ELF-1 (cell line): Measurements from ENCODE around the gene ZNF579.

Experiments used
- DNase-seq: peaks from one replicate; pipeline ENCODE4 v3.0.0-alpha.2; 2016; ENCODE audit warnings: low read depth, low spot score

Gene ZNF579

GRCh38 chr19:55580628-55581144 lies at the start of gene ZNF579:
Gene ZNF579 (minus strand): TSS chr19:55580848. CDS start chr19:55579639, 1,209 bp downstream.
- peak; percentile 85 for DNase-seq

GRCh38 chr19:55626350-55626749 lies 45.7 kb upstream of the ZNF579 start:
- DNase-seq, result no peak

GRCh38 chr19:55625004-55625326 lies 44.3 kb upstream of the ZNF579 start:
- no peak for DNase-seq

- DNase-seq, result peak; percentile 89
Measured at GRCh38 chr19:55624109-55625003, 43.7 kb upstream of the ZNF579 start, which contains the start of gene ZNF784. Gene ZNF784 (minus strand): TSS chr19:55624566. CDS start chr19:55624561, 5 bp downstream.

- DNase-seq, result no peak
Measured at GRCh38 chr19:55623561-55623960, 42.9 kb upstream of the ZNF579 start.

- DNase-seq, result no peak
Measured at GRCh38 chr19:55623130-55623529, 42.5 kb upstream of the ZNF579 start.

GRCh38 chr19:55622242-55622969 lies 41.8 kb upstream of the ZNF579 start:
- DNase-seq, result no peak

DNA sequence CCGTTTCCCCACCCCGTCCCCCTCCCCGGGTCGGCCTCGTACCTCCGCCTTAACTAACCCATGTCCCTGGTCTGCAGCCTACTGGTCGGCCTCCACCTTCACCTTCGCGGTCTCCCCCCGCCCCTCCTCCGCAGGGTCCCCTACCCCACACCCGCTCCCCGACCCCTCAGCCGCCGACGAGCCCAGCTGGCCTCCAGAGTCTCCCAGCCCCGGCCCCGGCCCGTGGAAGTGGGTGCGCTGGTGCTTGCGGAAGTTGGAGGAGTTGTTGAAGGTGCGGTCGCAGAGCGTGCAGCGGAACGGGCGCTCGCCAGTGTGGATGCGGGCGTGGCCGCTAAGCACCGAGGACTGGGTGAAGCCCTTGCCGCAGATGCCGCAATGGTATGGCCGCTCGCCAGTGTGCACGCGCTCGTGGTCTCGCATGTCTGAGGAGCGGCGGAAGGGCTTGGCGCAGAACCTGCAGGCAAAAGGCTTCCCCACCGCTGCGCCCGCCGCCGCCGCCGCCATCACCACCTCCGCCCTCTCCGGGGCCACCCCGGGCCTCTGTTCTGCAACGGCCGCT lies 41.1 kb upstream of the ZNF579 start:
- DNase-seq, result no peak

- DNase-seq, result no peak
Measured at GRCh38 chr19:55621205-55621672, 40.6 kb upstream of the ZNF579 start.

DNA sequence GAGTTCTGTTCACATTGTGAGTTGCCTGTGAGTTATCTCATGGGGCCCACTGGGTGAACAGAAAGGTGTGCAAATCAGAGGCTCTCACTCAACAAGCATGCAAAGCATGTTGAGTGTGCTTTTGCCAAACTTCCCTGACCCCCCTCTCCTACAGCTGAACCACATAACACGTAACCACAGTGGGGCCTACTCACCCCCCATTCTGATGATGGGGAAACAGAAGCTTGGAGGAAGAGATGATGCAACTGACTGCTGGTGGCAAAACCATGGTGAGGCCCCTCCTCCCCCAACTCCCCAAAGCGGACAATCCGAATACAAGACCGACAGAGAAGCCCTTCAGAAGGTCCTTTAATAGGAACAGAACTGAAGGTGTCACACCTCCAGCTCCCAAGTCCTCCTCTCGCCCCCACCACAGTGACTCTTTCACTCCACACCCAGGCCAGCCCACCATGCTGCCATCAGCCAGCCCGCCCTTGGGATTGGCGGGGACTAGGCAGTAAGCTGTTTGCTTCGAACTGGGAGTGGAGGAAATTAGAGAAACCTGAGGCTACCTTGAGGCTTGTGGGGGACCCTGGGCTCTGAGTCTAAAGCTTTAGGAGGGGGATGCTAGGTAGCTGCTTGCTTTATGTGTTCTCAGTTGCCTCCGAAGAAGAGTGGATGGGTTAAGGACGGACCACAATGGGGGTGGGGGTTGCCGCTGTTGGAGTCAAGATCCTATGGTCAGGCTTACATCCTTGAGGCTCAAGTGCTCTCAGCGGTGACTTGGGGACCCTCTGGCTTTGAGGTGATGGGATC lies 40.0 kb upstream of the ZNF579 start:
- DNase-seq, result no peak

GRCh38 chr19:55619286-55619685 lies 38.6 kb upstream of the ZNF579 start:
- DNase-seq, result no peak

GRCh38 chr19:55618426-55618825 lies 37.8 kb upstream of the ZNF579 start:
- DNase-seq, result no peak

- no peak for DNase-seq
Measured at GRCh38 chr19:55617426-55617825, 36.8 kb upstream of the ZNF579 start.

- DNase-seq, result no peak
Measured at GRCh38 chr19:55616395-55616875, 35.8 kb upstream of the ZNF579 start.

DNA sequence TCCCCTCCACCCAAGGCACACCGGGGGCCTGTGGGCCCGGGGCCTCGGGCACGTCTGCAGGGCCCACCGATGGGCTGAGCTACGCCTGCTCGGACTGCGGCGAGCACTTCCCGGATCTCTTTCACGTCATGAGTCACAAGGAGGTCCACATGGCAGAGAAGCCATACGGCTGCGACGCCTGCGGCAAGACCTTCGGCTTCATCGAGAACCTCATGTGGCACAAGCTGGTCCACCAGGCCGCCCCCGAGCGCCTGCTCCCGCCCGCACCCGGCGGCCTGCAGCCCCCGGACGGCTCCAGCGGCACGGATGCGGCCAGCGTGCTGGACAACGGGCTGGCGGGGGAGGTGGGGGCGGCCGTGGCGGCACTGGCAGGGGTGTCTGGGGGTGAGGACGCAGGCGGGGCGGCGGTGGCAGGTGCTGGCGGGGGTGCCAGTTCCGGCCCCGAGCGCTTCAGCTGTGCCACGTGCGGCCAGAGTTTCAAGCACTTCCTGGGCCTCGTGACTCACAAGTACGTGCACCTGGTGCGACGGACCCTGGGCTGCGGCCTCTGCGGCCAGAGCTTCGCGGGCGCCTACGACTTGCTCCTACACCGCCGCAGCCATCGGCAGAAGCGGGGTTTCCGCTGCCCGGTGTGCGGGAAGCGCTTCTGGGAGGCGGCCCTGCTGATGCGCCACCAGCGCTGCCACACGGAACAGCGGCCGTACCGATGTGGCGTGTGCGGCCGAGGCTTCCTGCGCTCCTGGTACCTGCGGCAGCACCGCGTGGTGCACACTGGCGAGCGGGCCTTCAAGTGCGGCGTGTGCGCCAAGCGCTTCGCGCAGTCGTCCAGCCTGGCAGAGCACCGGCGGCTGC lies 35.1 kb upstream of the ZNF579 start:
- DNase-seq, result no peak

GRCh38 chr19:55614711-55615542 lies 34.3 kb upstream of the ZNF579 start:
- no peak for DNase-seq

DNA sequence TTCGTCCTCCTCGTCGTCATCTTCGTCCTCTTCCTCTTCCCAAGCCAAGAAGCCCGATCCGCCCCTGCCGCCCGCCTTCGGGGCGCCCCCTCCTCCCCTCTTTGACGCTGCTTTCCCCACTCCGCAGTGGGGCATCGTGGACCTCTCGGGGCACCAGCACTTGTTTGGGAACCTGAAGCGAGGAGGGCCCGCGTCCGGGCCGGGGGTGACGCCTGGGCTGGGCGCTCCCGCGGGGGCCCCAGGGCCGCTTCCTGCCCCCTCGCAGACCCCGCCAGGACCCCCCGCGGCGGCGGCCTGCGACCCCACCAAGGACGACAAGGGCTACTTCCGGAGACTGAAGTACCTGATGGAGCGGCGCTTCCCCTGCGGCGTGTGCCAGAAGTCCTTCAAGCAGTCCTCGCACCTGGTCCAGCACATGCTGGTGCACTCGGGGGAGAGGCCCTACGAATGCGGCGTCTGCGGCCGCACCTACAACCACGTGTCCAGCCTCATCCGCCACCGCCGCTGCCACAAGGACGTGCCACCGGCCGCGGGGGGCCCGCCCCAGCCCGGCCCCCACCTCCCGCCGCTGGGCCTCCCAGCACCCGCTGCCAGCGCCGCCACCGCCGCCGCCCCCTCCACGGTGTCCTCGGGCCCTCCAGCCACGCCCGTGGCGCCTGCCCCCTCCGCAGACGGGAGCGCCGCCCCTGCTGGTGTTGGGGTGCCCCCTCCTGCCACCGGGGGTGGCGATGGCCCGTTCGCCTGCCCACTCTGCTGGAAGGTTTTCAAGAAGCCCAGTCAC lies 33.5 kb upstream of the ZNF579 start:
- no peak for DNase-seq

DNA sequence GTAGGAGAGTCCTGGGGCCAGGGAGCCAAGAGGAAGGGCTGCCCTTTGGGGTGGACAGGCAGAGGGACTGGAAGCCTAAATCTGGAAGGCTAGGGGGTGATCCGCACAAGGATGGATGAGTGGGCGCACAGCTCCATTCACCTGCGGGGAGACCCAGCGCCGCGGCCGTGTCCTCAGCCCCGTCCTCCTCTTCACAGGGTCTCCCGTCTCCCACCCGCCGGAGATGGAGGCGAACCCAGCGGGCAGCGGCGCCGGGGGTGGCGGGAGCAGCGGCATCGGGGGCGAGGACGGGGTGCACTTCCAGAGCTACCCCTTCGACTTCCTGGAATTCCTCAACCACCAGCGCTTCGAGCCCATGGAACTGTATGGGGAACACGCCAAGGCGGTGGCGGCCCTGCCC lies 32.7 kb upstream of the ZNF579 start:
- DNase-seq, result no peak
